NCI-H510A treated with DMSO at 0.1 percent for 48 hours (cell line): ENCODE measurements around the gene SSBP4.
"Not testable (repeated sequence)": the region's sequence is repeated elsewhere in the genome, so short reads cannot be mapped to it uniquely, and the experiment has no call there.

Experiments
- DNase-seq: peaks from one replicate; lab custom pipeline; 2025; lab: John Stamatoyannopoulos, UW

The SSBP4 gene

DNA sequence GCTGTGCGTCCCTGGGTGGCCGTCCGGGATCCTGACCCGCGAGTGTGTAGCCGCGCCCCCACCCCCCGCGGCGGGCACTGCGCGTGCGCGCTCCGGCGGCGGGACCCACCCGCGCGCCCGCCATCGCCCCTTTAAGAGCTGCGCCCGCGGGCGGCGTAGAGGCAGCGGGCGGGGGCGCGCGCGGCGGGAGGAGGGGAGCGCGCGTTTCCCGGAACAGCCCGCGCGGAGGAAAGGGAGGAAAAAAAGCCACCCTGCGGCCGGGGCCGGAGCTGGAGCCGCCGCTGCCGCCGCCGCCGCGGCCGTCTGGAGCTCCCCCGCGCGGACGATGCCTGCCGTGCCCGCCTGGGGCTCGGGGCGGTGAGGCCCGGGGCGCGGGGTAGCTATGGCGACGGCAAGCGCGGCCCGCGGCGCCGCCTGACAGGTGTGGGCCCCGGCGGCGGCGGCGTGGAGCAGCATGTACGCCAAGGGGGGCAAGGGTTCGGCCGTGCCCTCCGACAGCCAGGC, at the start of gene SSBP4:
Gene SSBP4 (plus strand): TSS at position 204 of the 504 bp plus-strand sequence. CDS start 251 bp downstream, at position 455.
- peak; percentile 49 for DNase-seq

DNA sequence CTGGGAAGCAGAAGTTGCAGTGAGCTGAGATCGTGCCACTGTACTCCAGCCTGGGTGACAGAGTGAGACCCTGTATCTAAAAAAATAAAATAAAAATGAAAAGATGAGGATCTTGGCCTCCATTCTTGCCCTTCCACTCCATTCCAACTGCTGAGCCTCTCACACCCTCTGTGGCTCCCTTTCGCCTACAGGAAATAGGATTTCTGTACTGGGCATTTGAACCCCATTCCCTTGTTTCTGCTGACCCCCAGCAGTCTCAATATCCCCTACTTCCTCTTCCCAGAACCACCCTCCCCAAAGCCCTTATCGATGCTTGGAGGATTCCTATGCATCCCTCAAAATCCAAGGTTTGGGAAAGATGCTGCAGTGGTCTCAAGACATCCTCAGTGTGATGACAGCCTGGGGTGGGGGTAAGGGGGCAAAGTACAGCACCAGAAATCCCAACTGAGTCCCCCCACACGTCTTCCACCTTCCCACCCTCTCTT, 45.7 kb upstream of the SSBP4 start:
- no peak for DNase-seq

DNA sequence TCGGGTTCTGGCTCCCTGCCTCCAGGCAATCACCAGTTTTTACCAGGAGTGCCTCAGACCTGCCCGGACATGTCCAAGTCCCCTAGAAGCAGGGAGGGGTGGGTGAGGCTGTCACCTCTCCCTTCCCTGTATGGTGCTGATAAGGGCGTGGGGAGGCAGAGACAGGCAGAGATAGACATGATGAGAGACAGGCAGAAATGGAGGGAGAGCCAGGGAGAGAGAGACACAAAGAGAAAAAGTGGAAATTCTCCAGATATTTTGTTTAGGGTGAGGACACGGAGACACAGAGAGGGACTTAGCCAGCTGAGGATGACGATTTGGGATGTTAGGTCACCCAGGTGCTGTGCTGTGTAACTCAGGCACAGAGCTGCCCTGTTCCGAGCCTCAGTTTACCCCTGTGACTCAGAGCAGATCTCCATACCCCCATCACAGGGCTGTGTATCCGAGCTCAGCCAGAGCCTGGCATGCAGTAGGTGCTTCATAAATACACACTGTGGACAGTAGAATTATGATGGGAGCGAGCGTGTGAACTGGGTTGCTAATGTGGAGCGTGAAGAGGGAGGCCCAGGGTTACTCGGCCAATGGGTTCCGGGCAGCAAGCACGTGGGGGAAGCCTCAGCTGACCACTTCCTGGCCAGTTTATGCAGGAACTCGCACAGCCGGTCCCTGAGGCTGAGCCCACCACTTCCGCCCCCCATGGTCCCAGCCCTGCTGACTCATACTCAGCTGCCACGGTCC, 45.1 kb upstream of the SSBP4 start:
- DNase-seq, result peak; percentile 60

DNA sequence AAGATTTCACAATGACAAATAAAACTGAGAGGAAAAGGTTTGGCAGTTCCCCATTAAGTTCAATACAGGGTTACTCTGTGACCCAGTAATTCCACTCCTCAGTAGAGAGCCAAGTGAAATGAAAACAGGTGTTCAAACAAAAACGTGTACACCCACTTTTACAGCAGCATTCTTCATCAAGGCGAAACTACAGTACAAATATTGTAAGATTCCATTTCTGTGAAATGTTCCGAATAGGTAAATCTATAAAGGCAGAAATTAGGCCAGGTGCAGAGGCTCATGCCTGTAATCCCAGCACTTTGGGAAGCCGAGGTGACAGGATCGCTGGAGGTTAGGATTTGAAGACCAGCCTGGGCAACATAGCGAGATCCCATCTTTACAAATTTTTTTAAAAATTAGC, 42.2 kb upstream of the SSBP4 start:
- DNase-seq, result peak; percentile 54

DNA sequence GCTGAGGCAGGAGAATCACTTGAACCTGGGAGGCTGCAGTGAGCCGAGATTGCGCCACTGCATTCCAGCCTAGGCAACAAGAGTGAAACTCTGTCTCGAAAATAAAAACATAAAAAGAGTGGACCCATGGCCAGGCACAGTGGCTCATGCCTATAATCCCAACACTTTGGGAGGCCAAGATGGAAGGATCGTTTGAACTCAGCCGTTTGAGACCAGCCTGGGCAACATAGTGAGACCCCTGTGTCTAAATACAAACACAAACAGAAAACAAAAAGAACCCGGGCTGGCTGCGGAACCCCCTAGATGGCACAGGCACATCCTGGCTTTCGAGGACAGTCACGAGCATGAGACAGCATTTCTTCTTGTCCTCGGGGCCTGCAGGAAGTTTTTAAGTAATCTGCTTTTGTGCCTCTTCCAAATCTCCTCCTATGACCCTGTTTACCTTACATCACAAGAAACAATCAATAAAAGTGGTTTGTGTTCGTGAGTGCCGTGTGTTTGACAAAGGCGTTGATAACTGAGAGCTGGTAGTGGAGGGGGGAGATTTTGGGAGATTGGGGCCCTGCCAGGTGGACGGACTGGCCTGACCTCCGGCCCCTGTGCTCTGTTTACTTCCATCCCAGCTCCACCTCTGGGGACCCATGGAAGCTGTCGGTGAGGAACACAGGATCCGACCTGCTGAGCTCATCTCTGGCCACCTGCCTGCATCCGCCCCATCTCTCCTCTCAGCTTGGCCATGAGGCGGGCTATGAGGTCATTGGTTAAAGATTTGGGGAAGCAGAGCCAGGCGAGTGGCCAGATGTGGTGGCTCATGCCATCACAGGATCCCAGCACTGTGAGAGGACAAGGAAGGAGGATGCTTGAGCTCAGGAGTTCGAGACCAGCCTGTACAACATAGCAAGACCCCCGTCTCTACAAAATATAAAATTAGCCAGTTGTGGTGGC, 39.1 kb upstream of the SSBP4 start:
- peak; percentile 82 for DNase-seq

DNA sequence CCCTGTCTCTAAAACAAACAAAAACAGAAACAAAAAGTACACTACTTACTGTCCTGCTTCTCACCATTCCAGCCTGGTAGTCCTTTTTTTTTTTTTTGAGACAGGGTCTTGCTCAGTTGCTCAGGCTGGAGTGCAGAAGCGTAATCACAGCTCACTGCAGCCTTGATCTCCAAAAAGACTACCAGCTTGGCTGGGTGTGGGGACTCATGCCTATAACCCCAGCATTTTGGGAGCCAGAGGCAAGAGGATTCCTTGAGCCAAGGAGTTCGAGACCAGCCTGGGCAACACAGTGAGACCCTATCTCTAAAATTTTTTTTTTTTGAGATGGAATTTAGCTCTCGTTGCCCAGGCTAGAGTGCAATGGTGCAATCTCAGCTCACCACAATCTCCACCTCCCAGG, 38.4 kb upstream of the SSBP4 start:
- DNase-seq, result no peak

DNA sequence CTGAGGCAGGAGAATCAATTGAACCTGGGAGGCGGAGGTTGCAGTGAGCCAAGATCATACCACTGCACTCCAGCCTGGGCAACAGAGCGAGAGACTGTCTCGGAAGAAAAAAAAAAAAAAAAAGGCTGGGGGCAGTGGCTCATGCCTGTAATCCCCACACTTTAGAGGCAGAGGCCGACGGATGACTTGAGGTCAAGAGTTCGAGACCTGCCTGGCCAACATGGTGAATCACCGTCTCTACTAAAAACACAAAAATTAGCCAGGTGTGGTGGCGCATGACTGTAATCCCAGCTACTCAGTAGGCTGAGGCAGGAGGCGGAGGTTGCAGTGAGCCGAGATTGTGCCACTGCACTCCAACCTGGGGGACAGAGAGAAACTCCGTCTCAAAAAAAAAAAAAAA, 35.6 kb upstream of the SSBP4 start:
- DNase-seq, result not testable (repeated sequence)

DNA sequence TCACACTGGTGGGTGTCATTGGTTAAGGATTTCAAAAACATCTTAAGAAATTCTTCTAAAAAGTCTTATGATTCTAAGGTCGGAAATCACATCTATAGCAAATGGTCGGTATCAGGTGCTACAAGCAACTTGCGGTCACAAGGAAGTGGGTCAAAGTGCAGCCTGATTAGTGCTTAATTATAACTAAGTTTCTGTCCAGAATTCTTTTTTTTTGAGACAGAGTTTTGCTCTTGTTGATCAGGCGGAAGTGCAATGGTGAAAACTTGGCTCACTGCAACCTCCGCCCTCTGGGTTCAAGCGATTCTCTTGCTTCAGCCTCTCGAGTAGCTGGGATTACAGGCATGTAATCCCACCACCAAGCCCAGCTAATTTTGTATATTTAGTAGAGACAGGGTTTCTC, 34.4 kb upstream of the SSBP4 start:
- DNase-seq, result no peak

DNA sequence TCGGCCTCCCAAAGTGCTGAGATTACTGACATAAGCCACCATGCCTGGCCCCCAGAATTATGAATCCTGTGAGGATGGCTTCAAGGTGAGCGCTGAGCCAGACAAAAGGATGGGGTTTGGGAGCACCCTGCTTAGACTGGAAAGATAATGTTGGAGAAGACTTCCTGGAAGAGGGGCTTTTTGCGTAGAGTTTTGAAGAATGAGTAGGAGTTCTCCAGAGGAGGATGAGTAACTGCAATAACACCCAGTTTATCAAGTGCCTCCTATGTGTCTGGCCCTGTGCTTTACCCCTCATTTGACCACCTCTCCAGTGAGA, 33.9 kb upstream of the SSBP4 start:
- no peak for DNase-seq

DNA sequence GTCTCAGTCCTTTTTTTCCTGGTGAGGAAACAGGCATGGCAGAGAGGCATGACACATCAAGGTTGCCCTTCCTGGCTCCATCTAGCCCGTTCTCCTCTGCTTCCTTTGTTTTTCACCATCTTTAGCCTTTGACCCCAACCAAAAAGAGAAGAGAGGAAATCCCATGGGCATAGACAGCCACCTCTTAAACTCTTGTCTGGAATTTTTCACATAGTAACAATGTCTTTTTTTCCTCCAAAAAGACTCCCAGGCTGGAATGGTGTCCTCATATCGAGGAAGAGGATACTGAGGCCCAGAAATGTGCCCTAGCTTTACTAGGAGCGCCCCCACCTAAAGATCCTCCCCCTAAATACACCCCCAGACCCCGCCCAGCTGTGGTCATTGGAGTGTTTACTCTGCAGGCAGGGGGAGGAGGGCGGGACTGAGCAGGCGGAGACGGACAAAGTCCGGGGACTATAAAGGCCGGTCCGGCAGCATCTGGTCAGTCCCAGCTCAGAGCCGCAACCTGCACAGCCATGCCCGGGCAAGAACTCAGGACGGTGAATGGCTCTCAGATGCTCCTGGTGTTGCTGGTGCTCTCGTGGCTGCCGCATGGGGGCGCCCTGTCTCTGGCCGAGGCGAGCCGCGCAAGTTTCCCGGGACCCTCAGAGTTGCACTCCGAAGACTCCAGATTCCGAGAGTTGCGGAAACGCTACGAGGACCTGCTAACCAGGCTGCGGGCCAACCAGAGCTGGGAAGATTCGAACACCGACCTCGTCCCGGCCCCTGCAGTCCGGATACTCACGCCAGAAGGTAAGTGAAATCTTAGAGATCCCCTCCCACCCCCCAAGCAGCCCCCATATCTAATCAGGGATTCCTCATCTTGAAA, 33.3 kb upstream of the SSBP4 start, which contains the start of gene GDF15:
Gene GDF15 (plus strand): TSS at position 484 of the 868 bp plus-strand sequence. CDS start 32 bp downstream, at position 516.
- peak; percentile 46 for DNase-seq

DNA sequence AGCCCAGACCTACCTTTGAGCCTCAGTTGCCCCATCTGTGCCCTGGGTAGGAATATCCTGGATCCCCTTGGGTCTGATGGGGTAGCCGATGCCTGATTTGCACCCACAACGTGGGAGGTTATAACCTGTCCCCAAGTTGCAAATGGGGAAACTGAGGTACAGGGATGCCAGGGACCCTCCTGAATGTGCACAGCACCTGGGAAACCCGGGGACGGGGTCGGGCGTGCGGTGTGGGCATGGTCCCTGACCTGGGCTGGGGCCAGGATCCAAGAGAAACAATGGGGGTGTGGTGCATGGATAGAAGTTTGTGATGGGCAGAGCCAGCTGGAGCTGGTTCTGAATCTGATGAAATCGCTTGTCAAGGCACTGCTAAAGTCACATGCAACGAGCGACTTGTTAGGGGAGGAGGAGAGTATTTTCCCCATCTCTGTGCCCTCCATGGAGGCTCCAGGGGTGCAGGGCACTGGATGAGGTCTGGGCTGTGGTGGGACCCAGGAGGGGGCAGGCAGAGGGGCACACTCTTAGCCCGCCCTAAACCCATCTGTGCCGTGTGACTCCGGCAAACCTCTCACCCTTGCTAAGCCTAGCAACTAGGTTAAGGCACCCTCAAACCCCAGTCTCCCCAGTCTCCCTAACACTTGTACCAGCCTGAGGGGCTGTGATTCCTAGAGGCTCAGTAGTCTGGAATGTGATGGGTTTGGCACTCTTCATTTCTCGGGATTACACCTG, 32.5 kb upstream of the SSBP4 start:
- no peak for DNase-seq

DNA sequence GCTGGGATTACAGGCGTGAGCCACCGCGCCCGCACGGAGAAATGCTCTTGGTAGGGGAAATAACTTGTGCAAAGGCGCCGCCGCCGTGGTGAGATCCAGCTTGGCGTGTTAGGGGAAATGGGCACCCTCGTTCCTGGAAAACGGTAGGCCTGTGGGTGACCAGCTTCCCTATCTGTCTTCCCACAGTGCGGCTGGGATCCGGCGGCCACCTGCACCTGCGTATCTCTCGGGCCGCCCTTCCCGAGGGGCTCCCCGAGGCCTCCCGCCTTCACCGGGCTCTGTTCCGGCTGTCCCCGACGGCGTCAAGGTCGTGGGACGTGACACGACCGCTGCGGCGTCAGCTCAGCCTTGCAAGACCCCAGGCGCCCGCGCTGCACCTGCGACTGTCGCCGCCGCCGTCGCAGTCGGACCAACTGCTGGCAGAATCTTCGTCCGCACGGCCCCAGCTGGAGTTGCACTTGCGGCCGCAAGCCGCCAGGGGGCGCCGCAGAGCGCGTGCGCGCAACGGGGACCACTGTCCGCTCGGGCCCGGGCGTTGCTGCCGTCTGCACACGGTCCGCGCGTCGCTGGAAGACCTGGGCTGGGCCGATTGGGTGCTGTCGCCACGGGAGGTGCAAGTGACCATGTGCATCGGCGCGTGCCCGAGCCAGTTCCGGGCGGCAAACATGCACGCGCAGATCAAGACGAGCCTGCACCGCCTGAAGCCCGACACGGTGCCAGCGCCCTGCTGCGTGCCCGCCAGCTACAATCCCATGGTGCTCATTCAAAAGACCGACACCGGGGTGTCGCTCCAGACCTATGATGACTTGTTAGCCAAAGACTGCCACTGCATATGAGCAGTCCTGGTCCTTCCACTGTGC, 30.9 kb upstream of the SSBP4 start:
- peak; percentile 84 for DNase-seq

DNA sequence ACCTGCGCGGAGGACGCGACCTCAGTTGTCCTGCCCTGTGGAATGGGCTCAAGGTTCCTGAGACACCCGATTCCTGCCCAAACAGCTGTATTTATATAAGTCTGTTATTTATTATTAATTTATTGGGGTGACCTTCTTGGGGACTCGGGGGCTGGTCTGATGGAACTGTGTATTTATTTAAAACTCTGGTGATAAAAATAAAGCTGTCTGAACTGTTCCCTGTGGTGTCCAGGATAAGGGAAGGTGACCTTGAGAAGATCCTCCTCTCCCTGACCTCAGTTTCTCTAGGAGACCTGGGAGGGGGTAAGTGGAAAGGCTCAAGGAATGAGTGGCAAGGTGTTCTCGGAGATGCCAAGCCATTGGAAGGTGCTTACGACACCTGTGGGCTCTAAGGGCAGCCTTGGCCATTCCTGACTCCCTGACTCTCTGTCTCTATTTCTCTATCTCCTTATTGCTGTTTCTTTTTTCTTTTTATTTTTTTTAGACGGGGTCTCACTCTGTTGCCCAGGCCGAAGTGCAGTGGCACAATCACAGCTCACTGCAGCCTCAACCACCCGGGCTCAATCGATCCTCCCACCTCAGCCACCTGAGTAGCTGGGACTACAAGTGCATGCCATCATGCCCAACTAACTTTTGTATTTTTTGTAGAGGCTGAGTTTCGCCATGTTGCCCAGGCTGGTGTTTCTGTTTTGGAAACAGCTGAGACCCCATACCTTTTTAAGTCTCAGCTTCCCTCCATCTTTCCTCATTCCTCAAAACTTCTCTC, 30.1 kb upstream of the SSBP4 start:
- DNase-seq, result no peak

DNA sequence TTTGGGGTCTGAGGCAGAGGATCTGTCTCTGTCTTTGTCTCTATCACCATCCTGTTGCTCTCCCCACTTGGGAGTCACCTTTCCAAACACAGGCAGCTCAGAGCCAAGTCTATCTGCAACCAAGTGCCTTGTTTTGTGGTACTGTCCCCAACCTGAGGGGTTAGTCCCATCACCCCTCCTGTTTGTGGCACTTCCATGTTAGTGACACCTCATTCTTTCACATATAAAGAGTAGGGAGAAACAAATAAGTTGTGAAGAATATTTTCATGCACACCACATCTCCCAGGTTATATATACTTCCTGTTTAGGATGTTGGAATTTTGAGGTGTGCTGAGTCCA, 29.5 kb upstream of the SSBP4 start:
- no peak for DNase-seq

DNA sequence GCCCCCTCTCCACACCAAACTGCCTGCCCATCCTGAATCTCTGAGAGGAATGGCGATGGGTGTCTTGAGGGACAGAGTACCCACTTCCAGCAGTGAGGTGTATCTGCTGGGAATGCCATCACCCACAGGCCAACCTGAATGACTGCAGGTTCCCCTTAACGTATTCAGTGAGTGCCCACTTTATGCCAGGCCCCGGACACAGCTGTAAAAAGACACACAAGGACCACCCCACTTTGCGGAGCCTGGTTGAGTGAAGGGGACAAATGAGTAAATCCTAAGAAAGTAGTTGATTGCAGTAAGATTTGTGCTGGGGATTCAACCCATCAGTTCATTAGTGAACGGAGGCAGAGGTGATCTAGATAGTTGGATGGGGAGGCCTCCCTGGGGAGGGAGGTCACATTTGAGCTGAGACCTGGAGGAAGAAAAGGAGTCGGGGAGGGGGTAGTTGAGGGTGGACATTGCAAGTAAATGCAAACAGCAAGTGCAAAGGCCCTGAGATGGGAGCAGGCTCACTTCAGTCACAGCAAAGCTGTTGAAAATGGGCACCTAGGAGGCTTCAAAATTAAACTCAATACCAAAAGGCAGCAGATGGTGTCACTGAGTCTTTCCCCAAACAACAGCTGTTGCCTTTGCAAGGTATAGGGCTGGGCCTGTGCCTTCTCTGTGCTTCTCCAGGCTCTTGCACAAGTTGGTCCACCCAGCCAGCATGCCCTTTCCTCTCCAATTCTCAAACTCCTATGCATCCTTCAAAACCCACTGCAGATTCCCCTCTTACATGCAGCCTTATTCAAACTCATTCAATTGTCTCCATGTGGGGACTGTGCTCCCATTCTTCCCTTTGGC, 28.9 kb upstream of the SSBP4 start:
- DNase-seq, result no peak

DNA sequence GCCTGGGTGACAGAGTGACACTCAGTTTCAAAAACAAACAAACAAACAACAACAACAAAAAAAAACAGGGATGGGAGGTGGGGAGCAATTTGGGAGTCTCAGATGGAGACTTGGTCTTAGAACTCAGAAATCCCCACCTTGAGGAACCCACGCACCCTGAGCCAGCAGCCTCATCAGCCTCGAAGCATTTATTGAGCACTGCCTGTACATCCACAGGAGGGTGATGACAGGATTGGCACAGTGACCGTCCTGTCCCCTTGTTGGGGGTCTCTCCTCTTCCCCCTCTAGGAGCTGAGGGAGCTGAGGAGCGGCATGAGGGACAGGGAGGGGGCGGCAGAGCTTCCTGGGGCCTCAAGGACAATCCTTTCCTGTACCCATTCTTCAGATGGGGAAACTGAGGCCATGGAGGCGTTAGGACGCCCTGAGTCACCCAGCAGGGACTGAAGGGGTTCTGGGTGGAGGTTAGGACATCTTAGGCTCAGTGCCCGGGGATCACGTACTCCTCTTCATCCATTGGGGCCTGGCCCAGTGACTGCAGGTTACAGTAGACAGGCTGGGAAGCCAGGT, 27.6 kb upstream of the SSBP4 start:
- no peak for DNase-seq

DNA sequence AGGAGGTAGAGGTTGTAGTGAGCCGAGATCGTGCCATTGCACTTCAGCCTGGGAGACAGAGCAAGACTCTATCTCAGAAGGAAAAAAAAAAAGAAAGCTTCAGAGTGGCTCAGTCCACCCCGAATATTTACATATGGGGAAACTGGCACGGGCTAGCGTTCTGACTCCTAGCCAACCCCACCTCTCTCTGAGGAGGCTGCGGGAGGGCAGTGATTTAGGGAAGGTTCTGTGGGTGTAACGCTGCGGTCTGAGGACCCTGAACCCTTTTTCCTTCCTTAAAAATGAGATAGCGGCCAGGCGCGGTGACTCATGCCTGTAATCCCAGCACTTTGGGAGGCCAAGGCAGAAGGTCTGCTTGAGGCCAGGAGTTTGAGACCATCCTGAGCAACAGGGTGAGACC, 26.8 kb upstream of the SSBP4 start:
- no peak for DNase-seq

DNA sequence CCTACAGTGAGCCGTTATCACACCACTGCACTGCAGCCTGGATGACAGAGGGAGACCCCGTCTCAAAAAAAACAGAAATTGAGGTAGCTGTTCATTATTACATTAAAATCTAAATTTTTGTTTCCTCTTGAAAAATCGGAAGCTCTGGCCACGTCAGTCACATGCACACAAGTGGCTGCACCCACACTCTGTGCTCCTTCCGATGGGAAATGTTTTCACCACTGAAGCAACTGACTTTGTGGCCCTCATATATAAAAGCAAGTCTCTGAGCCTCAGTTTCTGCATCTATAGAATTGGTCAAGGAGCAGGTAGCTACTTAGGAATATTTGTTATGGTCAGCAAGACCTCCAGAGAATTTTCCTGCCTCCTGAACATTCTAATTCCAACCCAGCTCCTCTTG, 26.3 kb upstream of the SSBP4 start:
- no peak for DNase-seq
